Iris pigment epithelial cell (primary cell): ENCODE results near the gene HAUS6.
A peak's percentile ranks its signal among the peaks of the same experiment; 100 is the strongest.
"Not testable (repeated sequence)": the region's sequence is repeated elsewhere in the genome, so short reads cannot be mapped to it uniquely, and the experiment has no call there.

Source experiments
- DNase-seq: peaks from one replicate; pipeline ENCODE4 v3.0.0-alpha.2; 2011; ENCODE audit warnings: low read depth

HAUS6 gene

GRCh38 chr9:19048966-19049916 lies 53.5 kb downstream of the HAUS6 start, which contains the start of gene RRAGA:
Gene RRAGA, plus strand, starts transcription at chr9:19049427. Its CDS starts 233 bp downstream, at chr9:19049660.
- peak; percentile 96 for DNase-seq

GRCh38 chr9:19036611-19037010 lies 66.1 kb downstream of the HAUS6 start:
- DNase-seq, result no peak

GRCh38 chr9:19033015-19033414 lies 69.7 kb downstream of the HAUS6 start, which contains the start of gene SAXO1:
Gene SAXO1, minus strand, starts transcription at chr9:19033209. Its CDS starts 301 bp downstream, at chr9:19032908.
- DNase-seq, result no peak

- DNase-seq, result no peak
These were observed 70.3 kb downstream of the HAUS6 start for GRCh38 chr9:19032406-19032805.

- no peak for DNase-seq
These were observed 71.8 kb downstream of the HAUS6 start for GRCh38 chr9:19030899-19031298.

- DNase-seq, result peak; percentile 72
These were observed 73.8 kb downstream of the HAUS6 start for GRCh38 chr9:19028835-19029451.

- DNase-seq, result no peak
These were observed 74.9 kb downstream of the HAUS6 start for GRCh38 chr9:19027825-19028224.

GRCh38 chr9:19026375-19026774 lies 76.3 kb downstream of the HAUS6 start:
- no peak for DNase-seq

- no peak for DNase-seq
These were observed 79.6 kb downstream of the HAUS6 start for GRCh38 chr9:19023078-19023477.

- no peak for DNase-seq
These were observed 80.5 kb downstream of the HAUS6 start for GRCh38 chr9:19022206-19022605.

- DNase-seq, result not testable (repeated sequence)
These were observed 81.1 kb downstream of the HAUS6 start for GRCh38 chr9:19021649-19022048.

GRCh38 chr9:19020886-19021455 lies 81.7 kb downstream of the HAUS6 start:
- no peak for DNase-seq

- DNase-seq, result no peak
These were observed 84.5 kb downstream of the HAUS6 start for GRCh38 chr9:19018201-19018600.

- DNase-seq, result no peak
These were observed 93.2 kb downstream of the HAUS6 start for GRCh38 chr9:19009391-19009965.
